Left renal pelvis (tissue), 4 donors: ENCODE measurements around the gene ERF. TPM values are rescaled to one million over a fixed set of nuclear protein-coding genes. Genes with fewer than 3 reads are reported as not detected.

ENCODE experiments used
- DNase-seq, 4 donors: peaks; one replicate each; pipeline ENCODE4 v3.0.0-alpha.2; 2013; ENCODE audit warnings: low read depth in 4 of 4, low spot score in 3 of 4
- polyA plus RNA-seq, 4 donors: library from polyadenylated mRNA; unstranded; fragments of 120-200 nt; gene quantifications; one replicate each; pipeline ENCODE4 v1.2.1, GENCODE V29; 2013; ENCODE audit not compliant: insufficient read length in 4 of 4

Gene ERF
- polyA plus RNA-seq, 4 donors, result 57.2 to 81.0 (median 63.4) TPM

- DNase-seq, result no peak
Measured at GRCh38 chr19:42287827-42288107, 32.8 kb upstream of the ERF start.

GRCh38 chr19:42287017-42287826 is 32.3 kb upstream of the ERF start:
- no peak for DNase-seq

DNA sequence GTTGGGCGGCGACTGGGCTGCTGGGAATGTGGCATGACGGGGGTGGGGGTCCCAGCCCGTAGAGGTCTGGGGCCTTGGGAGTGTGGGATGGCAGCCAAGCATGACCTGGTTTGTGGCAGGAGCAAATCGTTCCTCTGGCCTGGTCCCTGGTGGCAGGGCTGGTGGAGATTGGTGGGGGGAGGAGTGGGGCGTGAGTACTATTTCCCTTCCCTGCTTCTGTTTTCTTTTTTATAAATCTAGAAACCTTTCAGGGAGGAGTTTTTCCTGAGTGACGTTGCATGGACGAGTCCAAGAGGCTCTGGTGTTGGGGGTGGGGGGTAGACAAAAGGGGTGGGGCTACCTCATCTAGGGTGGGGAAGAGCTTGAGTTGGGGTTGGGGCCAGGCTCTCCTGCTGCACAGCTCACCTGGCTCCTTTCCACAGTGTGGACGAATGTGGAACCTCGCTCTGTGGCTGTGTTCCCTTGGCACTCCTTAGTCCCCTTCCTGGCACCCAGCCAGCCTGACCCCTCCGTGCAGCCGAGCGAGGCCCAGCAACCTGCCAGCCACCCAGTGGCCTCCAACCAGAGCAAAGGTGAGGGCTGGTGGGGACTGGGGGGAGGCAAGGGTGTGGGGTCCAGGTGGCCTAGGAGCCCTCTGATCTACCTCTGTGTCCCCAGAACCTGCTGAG is 31.6 kb upstream of the ERF start:
- DNase-seq, result no peak

GRCh38 chr19:42285988-42286348 is 31.0 kb upstream of the ERF start:
- DNase-seq, result no peak

- DNase-seq, result no peak
Measured at GRCh38 chr19:42285541-42285941, 30.6 kb upstream of the ERF start.

- DNase-seq, result no peak
Measured at GRCh38 chr19:42284591-42285341, 29.8 kb upstream of the ERF start.

GRCh38 chr19:42284066-42284501 is 29.2 kb upstream of the ERF start:
- no peak for DNase-seq

DNA sequence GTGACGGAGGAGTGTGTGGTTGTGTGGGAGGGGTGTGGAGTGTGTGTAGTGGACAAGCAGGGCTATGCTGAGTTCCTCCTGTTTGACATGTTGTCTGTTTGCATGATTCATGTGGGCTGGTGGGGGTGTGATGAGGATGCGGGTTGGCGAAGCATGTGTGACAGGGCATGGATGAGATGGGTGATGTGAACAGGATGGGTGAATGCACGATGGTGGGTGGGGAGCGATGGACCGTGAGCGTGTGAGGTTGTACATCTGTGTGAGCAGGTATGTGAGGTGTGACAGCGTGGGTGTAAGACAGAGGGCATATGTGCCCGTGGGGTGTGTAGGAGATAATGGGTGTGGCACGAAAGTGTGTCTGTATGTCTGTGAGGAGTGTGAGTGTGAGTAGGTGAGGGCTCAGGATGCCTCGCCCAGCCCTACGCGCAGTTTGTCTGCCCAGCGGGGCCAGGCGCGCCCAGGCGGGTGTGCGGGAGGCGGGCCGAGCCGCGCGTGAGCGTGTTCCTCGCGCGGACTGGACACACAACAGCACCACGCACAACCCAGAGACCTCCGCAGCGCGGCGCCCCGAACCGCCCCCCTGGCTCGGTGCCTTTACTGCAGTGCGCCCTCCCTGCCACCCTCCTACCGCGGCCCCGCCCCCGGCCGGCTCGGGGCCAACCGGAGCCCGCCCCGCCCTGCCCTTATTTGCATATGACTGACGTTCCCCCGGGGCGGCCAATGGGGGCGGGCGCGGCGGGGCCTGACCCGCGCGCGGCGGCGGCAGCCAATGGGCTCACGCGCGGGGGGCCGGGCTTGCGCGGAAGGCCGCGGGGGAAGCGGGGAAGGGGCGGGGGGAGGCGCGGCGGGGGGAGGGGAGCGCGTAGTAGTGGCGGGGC is 28.5 kb upstream of the ERF start:
- peak in 3 of 4 donors; percentile 87 to 90 (median 87) for DNase-seq

GRCh38 chr19:42282819-42283187 is 27.9 kb upstream of the ERF start:
- DNase-seq, result no peak

GRCh38 chr19:42281827-42282762 is 27.2 kb upstream of the ERF start:
- no peak for DNase-seq

DNA sequence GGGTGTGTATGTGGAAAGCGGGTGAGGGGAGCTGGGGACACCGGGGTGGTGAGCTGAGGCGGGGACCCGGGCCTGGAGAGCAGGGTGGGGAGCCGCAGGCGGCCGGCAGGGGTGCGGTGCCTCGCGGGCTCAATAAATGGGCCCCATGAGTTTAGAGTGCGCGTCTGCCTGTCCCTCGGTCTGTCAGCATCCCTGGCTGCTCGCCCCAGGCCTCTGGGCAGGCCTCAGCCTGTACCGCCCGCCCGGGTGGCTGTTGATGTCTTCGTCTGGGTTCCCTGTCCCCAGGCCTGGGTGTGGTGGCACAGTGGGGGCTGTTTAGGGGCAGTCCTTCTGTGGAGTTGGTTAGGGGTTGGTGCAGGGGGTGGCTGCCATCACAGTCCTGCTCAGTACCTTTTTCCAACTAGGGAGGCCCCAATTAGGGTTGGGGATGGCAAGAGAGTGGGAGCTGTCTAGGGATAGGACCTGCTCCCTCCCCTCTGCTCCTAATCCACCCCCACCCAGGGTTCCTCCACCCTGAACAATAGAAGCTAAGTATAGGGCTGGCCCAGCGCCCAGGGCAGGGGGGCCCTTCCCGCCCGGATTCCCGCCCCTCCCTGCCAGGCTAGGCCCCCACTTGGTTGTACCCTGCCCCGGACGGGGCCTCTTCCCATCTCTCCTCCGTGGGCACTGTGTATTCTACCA is 26.4 kb upstream of the ERF start:
- no peak for DNase-seq

- DNase-seq, result no peak
Measured at GRCh38 chr19:42280815-42281145, 25.9 kb upstream of the ERF start.

DNA sequence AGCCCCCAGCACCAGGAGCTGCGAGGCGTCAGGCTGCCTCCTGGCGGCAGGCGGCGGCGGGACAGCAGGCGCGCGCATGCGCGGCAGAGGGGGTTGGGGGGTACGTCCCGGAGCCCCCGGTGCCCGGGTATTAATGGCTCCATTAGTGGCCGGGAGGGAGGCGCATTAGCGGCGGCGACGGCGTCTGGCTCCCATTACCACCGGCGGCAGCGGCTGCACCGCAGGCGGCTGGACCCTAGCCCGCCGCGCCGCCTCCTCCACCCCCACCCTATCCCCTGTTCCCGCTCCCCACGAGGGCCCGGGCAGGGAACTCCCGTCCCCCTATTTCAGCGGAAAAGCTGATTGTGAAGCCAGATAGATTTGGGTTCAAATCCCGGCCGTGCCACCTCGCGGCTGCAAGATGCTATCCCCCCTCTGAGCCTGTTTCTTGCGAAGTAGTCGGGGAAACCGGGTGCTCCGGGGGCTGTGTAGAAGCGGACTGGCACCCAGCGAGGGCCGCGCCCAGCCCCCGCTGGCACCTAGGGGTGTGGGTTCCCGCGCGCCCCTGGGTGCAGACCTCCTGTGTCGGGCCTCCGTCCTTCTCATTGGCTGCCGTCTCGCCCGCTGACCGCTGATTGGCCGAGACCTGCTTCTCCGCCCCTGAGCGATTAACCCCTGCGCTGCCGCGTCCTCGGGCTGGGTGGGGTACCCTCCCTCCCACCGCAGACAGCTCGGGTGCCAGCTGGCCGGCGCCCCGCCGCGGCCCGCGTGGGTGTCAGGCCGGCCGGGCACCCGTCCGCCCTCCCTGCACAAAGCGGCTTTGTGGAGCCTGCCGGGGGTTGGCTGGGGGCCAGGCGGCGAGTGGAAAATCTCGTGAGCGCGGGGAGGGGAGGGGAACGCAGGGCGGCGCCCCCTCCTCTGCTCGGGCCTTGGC is 25.2 kb upstream of the ERF start:
- DNase-seq, result no peak

- no peak for DNase-seq
Measured at GRCh38 chr19:42279155-42279901, 24.4 kb upstream of the ERF start.

GRCh38 chr19:42278452-42279154 is 23.7 kb upstream of the ERF start:
- no peak for DNase-seq

GRCh38 chr19:42277821-42278451 is 23.0 kb upstream of the ERF start:
- no peak for DNase-seq
